Ectodermal cell (in vitro differentiated cells): ENCODE measurements around the gene ENTREP3.
"Not testable (repeated sequence)": the region's sequence is repeated elsewhere in the genome, so short reads cannot be mapped to it uniquely, and the experiment has no call there.

Source experiments
- H3K27ac ChIP-seq: 2 replicates; pipeline ENCODE4 v1.7.0; 2013; ENCODE audit warnings: mild to moderate bottlenecking, low read depth, low read length; ENCODE audit not compliant: insufficient read depth, poor library complexity, severe bottlenecking
- H3K27me3 ChIP-seq: 2 replicates; pipeline ENCODE4 v1.7.0; 2013; ENCODE audit warnings: mild to moderate bottlenecking, low read length; ENCODE audit not compliant: insufficient read depth, control insufficient read depth, poor library complexity, severe bottlenecking
- H3K36me3 ChIP-seq: one replicate; pipeline ENCODE4 v1.7.0; 2013; ENCODE audit warnings: low read length; ENCODE audit not compliant: control insufficient read depth, insufficient read depth
- H3K4me1 ChIP-seq: one replicate; pipeline ENCODE4 v1.7.0; 2013; ENCODE audit warnings: low read length; ENCODE audit not compliant: control insufficient read depth, insufficient read depth
- H3K4me3 ChIP-seq: 2 replicates; pipeline ENCODE4 v1.7.0; 2013; ENCODE audit warnings: low read depth, low read length, control low read depth; ENCODE audit not compliant: insufficient read depth
- H3K9me3 ChIP-seq: 2 replicates; pipeline ENCODE4 v1.7.0; 2013; ENCODE audit warnings: mild to moderate bottlenecking, low read length, moderate library complexity; ENCODE audit not compliant: control insufficient read depth
- WGBS, 2 experiments: methylation state at CpG; one replicate each; pipeline ENCODE4 v1.1.7; 2013; ENCODE audit warnings: missing lambda C conversion rate in 2 of 2; 5-methylcytosine and 5-hydroxymethylcytosine counted together

ENTREP3 gene

GRCh38 chr1:155223047-155223446, 32.2 kb downstream of the ENTREP3 start:
- 90 to 95% methylated on average over 7 of the region's 7 CpGs for WGBS, 2 experiments
- Histone ChIP-seq H3K4me1 (peaks cover 13% of the 10 kb centered on the region), H3K9me3 (no peaks in the 10 kb centered on the region), H3K27ac (no peak overlapping the region), H3K4me3 (no peak overlapping the region), H3K27me3 (no peaks in the 10 kb centered on the region), H3K36me3 (no peaks in the 10 kb centered on the region)

- H3K9me3 ChIP-seq, H3K36me3 ChIP-seq, H3K4me1 ChIP-seq, H3K27me3 ChIP-seq, H3K27ac ChIP-seq, H3K4me3 ChIP-seq: not testable (repeated sequence)
- WGBS, 2 experiments = 92 to 95% methylated on average over 10 of the region's 10 CpGs
These were observed 34.9 kb downstream of the ENTREP3 start for GRCh38 chr1:155220211-155220965.

GRCh38 chr1:155219592-155220031, 35.7 kb downstream of the ENTREP3 start:
- no peak overlapping the region for H3K27ac ChIP-seq
- 43 to 57% methylated on average over 1 of the region's 1 CpG for WGBS, 2 experiments
- H3K36me3 ChIP-seq = no peaks in the 10 kb centered on the region
- no peaks in the 10 kb centered on the region for H3K4me1 ChIP-seq
- no peak overlapping the region for H3K4me3 ChIP-seq
- no peaks in the 10 kb centered on the region for H3K27me3 ChIP-seq
- no peaks in the 10 kb centered on the region for H3K9me3 ChIP-seq

- Histone ChIP-seq H3K4me3 (peak overlapping the region; percentile 10), H3K27ac (no peak overlapping the region)
These were observed 36.3 kb downstream of the ENTREP3 start for GRCh38 chr1:155218854-155219591.

GRCh38 chr1:155214702-155215101, 40.6 kb downstream of the ENTREP3 start:
- not testable (repeated sequence) for H3K9me3 ChIP-seq, H3K4me1 ChIP-seq, H3K4me3 ChIP-seq, H3K27ac ChIP-seq, H3K27me3 ChIP-seq, H3K36me3 ChIP-seq
- 87 to 92% methylated on average over 2 to 7 of the region's 10 CpGs for WGBS, 2 experiments

More at GRCh38 chr1:155218854-155219591, 36.3 kb downstream of the ENTREP3 start:
- Histone ChIP-seq H3K4me1 (no peaks in the 10 kb centered on the region), H3K27me3 (no peaks in the 10 kb centered on the region), H3K9me3 (no peaks in the 10 kb centered on the region), H3K36me3 (no peaks in the 10 kb centered on the region)
- WGBS, 2 experiments = 63 to 77% methylated on average over 7 of the region's 7 CpGs

GRCh38 chr1:155212051-155212440, 43.2 kb downstream of the ENTREP3 start:
- not testable (repeated sequence) for H3K9me3 ChIP-seq, H3K4me3 ChIP-seq, H3K27ac ChIP-seq, H3K27me3 ChIP-seq, H3K36me3 ChIP-seq
- 91 to 96% methylated on average over 5 to 6 of the region's 7 CpGs for WGBS, 2 experiments
- peaks cover 14% of the 10 kb centered on the region for H3K4me1 ChIP-seq

GRCh38 chr1:155211381-155212050, 43.8 kb downstream of the ENTREP3 start:
- H3K9me3 ChIP-seq, H3K27me3 ChIP-seq: not testable (repeated sequence)
- WGBS, 2 experiments = 92 to 93% methylated on average over 13 of the region's 13 CpGs

GRCh38 chr1:155210314-155211104, 44.8 kb downstream of the ENTREP3 start:
- Histone ChIP-seq H3K4me3 (no peak overlapping the region), H3K27me3 (no peaks in the 10 kb centered on the region), H3K27ac (no peak overlapping the region), H3K4me1 (peaks cover 23% of the 10 kb centered on the region), H3K36me3 (no peaks in the 10 kb centered on the region), H3K9me3 (no peaks in the 10 kb centered on the region)
- WGBS, 2 experiments = 84 to 90% methylated on average over 4 of the region's 4 CpGs

More at GRCh38 chr1:155211381-155212050, 43.8 kb downstream of the ENTREP3 start:
- not testable (repeated sequence) for H3K4me3 ChIP-seq, H3K36me3 ChIP-seq, H3K27ac ChIP-seq
- H3K4me1 ChIP-seq = peaks cover 17% of the 10 kb centered on the region

- Histone ChIP-seq H3K4me3 (peak overlapping the region; percentile 94), H3K27ac (peak overlapping the region; percentile 100), H3K9me3 (no peaks in the 10 kb centered on the region), H3K27me3 (no peaks in the 10 kb centered on the region), H3K4me1 (peaks cover 23% of the 10 kb centered on the region), H3K36me3 (no peaks in the 10 kb centered on the region)
- 5% methylated on average over 13 of the region's 13 CpGs for WGBS, 2 experiments
These were observed 46.0 kb downstream of the ENTREP3 start for GRCh38 chr1:155209312-155209721.
